B cell (primary cell): Measurements from ENCODE around the gene MYT1. TPM values are rescaled to one million over a fixed set of nuclear protein-coding genes. Genes with fewer than 3 reads are reported as not detected.

Experiments used
- ATAC-seq: fragments of 200-7000 bp; cut with Tn5 transposase; one replicate; pipeline ENCODE4 v1.10.0; 2021; ENCODE audit warnings: low read depth, mild to moderate bottlenecking, moderate number of reproducible peaks, moderate library complexity
- CTCF ChIA-PET: fragments of 350-600 bp; sonication (Branson Sonifier 250); formaldehyde crosslinking; loops from one replicate; lab custom pipeline; 2021; ENCODE audit warnings: antibody characterized with exemption, inconsistent platforms; lab: Charles Lee
- POLR2A ChIA-PET: fragments of 350-600 bp; sonication (Branson Sonifier 250); formaldehyde crosslinking; loops from one replicate; lab custom pipeline; 2021; ENCODE audit warnings: antibody characterized with exemption; lab: Charles Lee
- DNase-seq: peaks from one replicate; pipeline ENCODE4 v3.0.0; 2013
- H2AFZ ChIP-seq: 2 replicates; pipeline ENCODE4 v1.6.1; 2012; ENCODE audit warnings: mild to moderate bottlenecking, low read depth, low read length; ENCODE audit not compliant: insufficient read depth, poor library complexity, severe bottlenecking
- H3K27ac ChIP-seq, 2 donors: 1 replicate in 1 of 2; 2 replicates in 1 of 2; pipeline ENCODE4 v1.5.1; 2012 to 2013; ENCODE audit warnings: low read length in 2 of 2, mild to moderate bottlenecking in 2 of 2, moderate library complexity in 1 of 2
- H3K27me3 ChIP-seq, 4 experiments: fragments of 200-600 bp in 1 of 4; sonication (generic) in 1 of 4; replicated peaks in 1 of 4; 1 replicate in 2 of 4; 2 replicates in 2 of 4; pipeline versions ENCODE4 v1.6.1 to v1.7.0; 2013 to 2016; ENCODE audit warnings: low read length in 3 of 4, mild to moderate bottlenecking in 2 of 4, mixed read lengths in 1 of 4, moderate library complexity in 1 of 4; ENCODE audit not compliant: insufficient read depth in 4 of 4, control insufficient read depth in 3 of 4; ENCODE audit errors: control extremely low read depth in 1 of 4
- H3K36me3 ChIP-seq, 2 experiments: replicated peaks in 1 of 2; 1 replicate in 1 of 2; 2 replicates in 1 of 2; pipeline versions ENCODE4 v1.6.1 to v1.7.1; 2013; ENCODE audit warnings: low read length in 1 of 2; ENCODE audit not compliant: insufficient read depth in 2 of 2, control insufficient read depth in 1 of 2; ENCODE audit errors: control extremely low read depth in 1 of 2, extremely low read depth in 1 of 2
- H3K4me1 ChIP-seq, 2 donors: fragments of 200-600 bp in 1 of 2; sonication (generic) in 1 of 2; 1 replicate in 1 of 2; 2 replicates in 1 of 2; pipeline versions ENCODE4 v1.5.1 to v1.6.1; 2013 to 2017; ENCODE audit warnings: low read length in 2 of 2; ENCODE audit not compliant: control insufficient read depth in 2 of 2, insufficient read depth in 2 of 2
- H3K4me2 ChIP-seq: replicated peaks from 2 replicates; pipeline ENCODE3; 2012; ENCODE audit warnings: mild to moderate bottlenecking, low read depth, low read length; ENCODE audit not compliant: poor library complexity, severe bottlenecking
- H3K4me3 ChIP-seq, 5 experiments: fragments of 200-600 bp in 1 of 5; sonication (generic) in 1 of 5; 1 replicate in 3 of 5; 2 replicates in 2 of 5; pipeline versions ENCODE4 v1.5.1 to v1.7.0; 2011 to 2016; ENCODE audit warnings: low read length in 4 of 5, mild to moderate bottlenecking in 4 of 5, low read depth in 2 of 5, control low read depth in 1 of 5, moderate library complexity in 1 of 5; ENCODE audit not compliant: insufficient read depth in 1 of 5; ENCODE audit errors: control extremely low read depth in 1 of 5, extremely low read depth in 1 of 5
- H3K79me2 ChIP-seq: fragments of 200-600 bp; sonication (generic); one replicate; pipeline ENCODE4 v1.6.0; 2016; ENCODE audit warnings: low read length; ENCODE audit not compliant: control insufficient read depth, insufficient read depth
- H3K9ac ChIP-seq: fragments of 200-600 bp; sonication (generic); 2 replicates; pipeline ENCODE4 v1.6.1; 2017; ENCODE audit warnings: mild to moderate bottlenecking, low read length, moderate library complexity
- H3K9me3 ChIP-seq, 3 donors: one replicate each; pipeline versions ENCODE4 v1.6.1 to v1.7.1; 2013; ENCODE audit warnings: low read length in 2 of 3; ENCODE audit not compliant: control insufficient read depth in 2 of 3, insufficient read depth in 1 of 3; ENCODE audit errors: control extremely low read depth in 1 of 3
- H4K20me1 ChIP-seq: 2 replicates; pipeline ENCODE4 v1.6.0; 2012; ENCODE audit warnings: mild to moderate bottlenecking, low read length; ENCODE audit not compliant: insufficient read depth, control insufficient read depth, poor library complexity, severe bottlenecking
- H3K27ac Mint-ChIP-seq: one replicate; pipeline ENCODE4 v1.8.0; 2021; ENCODE audit warnings: mixed read lengths
- H3K27me3 Mint-ChIP-seq: one replicate; pipeline ENCODE4 v1.8.0; 2021; ENCODE audit warnings: mixed read lengths
- H3K4me1 Mint-ChIP-seq: one replicate; pipeline ENCODE4 v1.8.0; 2021; ENCODE audit warnings: mixed read lengths
- H3K4me3 Mint-ChIP-seq: one replicate; pipeline ENCODE4 v1.8.0; 2021; ENCODE audit warnings: mixed read lengths
- H3K9me3 Mint-ChIP-seq: one replicate; pipeline ENCODE4 v1.8.0; 2022; ENCODE audit warnings: mixed read lengths; ENCODE audit not compliant: insufficient read depth
- EZH2 ChIP-seq: IDR thresholded peaks from 2 replicates; pipeline ENCODE4 v1.6.1; 2012; ENCODE audit warnings: borderline replicate concordance, low read depth, mild to moderate bottlenecking, moderate library complexity, low read length; ENCODE audit not compliant: insufficient read depth, poor library complexity, severe bottlenecking
- WGBS: methylation state at CpG from one replicate; pipeline ENCODE4 v1.1.5; 2013; ENCODE audit warnings: missing lambda C conversion rate; ENCODE audit not compliant: insufficient coverage; 5-methylcytosine and 5-hydroxymethylcytosine counted together
- intact Hi-C: fragments of 100-400 bp; cut with micrococcal nuclease; formaldehyde crosslinking; loops from one replicate; pipeline ENCODE4 v1.10.0; 2022
- polyA plus RNA-seq: library from polyadenylated mRNA; depleted of rRNA; stranded (reverse); fragments of >200 nt; gene quantifications from 2 replicates; pipeline ENCODE4 v1.2.3, GENCODE V29; 2012
- total RNA-seq, 2 donors: library from RNA; stranded (reverse); fragments of 120-200 nt in 1 of 2; gene quantifications; 1 replicate in 1 of 2; 2 replicates in 1 of 2; pipeline versions ENCODE4 v1.2.3 to v1.2.4, GENCODE V29; 2013 to 2022
- TF ChIP-seq, protein P1 (sequence below): fragments of 200-600 bp; IDR thresholded peaks from one replicate; pipeline ENCODE4 v1.8.0; 2022; ENCODE audit warnings: antibody characterized with exemption, mild to moderate bottlenecking

Gene MYT1
- total and polyA plus RNA-seq, 2 donors (not counting 1 experiment from before 2014, with no cell fraction given): 0.49 to 42.2 TPM

DNA sequence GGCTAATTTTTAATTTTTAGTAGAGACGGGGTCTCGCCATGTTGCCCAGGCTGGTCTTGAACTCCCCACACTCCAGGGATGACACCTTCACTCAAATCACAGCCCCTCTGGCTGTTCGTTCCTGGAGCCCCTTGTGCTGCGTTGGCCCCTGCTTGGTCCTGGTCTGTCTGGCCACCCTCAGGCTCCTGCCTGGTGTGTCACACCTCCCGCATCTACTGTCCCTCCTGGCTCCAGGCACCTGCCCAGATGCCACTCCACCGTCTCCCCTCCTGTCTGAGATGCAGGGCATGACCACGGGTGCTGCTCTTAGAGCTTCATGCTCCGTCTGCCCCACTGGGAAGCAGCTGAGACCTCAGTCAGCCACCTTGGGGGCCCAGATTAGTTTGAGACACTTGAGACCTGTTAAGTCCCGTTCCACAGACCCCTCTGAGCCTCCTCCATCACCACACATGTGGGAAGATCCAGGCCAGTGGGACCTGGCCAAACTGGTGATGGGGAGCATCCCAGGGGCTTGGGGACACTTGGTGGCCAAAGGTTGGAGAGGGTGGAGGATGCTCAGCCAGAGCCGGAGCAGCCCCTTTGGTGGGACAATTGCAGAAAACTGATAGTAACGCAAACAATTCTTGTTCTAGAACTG is 35.0 kb upstream of the MYT1 start:
- Histone ChIP-seq H3K4me1 (no peaks in the 10 kb centered on the region), H4K20me1 (no peaks in the 10 kb centered on the region), H3K9ac (no peak overlapping the region), H3K4me3 (no peak overlapping the region), H3K27ac (no peak overlapping the region), H3K79me2 (no peaks in the 10 kb centered on the region), H3K9me3 (no peaks in the 10 kb centered on the region), H3K4me2 (no peak overlapping the region), H2AFZ (no peak overlapping the region), H3K36me3 (no peaks in the 10 kb centered on the region), H3K27me3 (peaks cover 0 to 6% (median 2%) of the 10 kb centered on the region in 4 experiments)
- no peaks in the 10 kb centered on the region for H3K9me3 Mint-ChIP-seq
- no peak overlapping the region for H3K27ac Mint-ChIP-seq
- TF ChIP-seq, protein P1, sequence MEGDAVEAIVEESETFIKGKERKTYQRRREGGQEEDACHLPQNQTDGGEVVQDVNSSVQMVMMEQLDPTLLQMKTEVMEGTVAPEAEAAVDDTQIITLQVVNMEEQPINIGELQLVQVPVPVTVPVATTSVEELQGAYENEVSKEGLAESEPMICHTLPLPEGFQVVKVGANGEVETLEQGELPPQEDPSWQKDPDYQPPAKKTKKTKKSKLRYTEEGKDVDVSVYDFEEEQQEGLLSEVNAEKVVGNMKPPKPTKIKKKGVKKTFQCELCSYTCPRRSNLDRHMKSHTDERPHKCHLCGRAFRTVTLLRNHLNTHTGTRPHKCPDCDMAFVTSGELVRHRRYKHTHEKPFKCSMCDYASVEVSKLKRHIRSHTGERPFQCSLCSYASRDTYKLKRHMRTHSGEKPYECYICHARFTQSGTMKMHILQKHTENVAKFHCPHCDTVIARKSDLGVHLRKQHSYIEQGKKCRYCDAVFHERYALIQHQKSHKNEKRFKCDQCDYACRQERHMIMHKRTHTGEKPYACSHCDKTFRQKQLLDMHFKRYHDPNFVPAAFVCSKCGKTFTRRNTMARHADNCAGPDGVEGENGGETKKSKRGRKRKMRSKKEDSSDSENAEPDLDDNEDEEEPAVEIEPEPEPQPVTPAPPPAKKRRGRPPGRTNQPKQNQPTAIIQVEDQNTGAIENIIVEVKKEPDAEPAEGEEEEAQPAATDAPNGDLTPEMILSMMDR: no peak
- no peak for TF ChIP-seq EZH2
- intact Hi-C loops: no loop called here
- ATAC-seq: no peak
- WGBS: 87% methylated on average over 10 of the region's 11 CpGs
- ChIA-PET POLR2A (no interaction called here), CTCF (no interaction called here)
- DNase-seq: no peak
- peaks cover 12% of the 10 kb centered on the region for H3K27me3 Mint-ChIP-seq
- H3K4me3 Mint-ChIP-seq: no peak overlapping the region
- no peaks in the 10 kb centered on the region for H3K4me1 Mint-ChIP-seq

DNA sequence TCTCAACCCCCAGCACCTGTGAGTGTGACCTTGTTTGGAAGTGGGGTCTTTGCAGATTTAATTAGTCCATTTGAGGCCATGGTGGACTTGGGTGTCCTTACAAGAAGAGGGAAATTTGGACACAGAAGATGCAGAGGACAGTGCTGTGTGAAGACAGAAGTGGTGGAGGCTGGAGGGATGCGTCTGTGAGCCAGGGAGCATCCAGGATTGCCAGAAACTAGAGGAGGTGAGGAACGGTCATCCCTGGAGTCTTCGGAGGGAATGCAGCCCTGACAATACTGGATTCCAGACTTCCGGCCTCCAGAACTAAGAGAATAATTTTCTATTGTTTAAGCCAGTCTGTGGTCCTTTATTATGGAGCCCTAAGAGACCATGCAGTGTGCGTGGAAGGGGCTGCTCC is 34.0 kb upstream of the MYT1 start:
- Histone ChIP-seq H3K4me3 (no peak overlapping the region), H3K79me2 (no peaks in the 10 kb centered on the region), H3K9me3 (no peaks in the 10 kb centered on the region), H3K4me1 (no peaks in the 10 kb centered on the region), H3K36me3 (no peaks in the 10 kb centered on the region), H3K4me2 (no peak overlapping the region), H3K27ac (no peak overlapping the region), H3K27me3 (peaks cover 0 to 6% (median 1%) of the 10 kb centered on the region in 4 experiments), H2AFZ (no peak overlapping the region), H4K20me1 (no peaks in the 10 kb centered on the region), H3K9ac (no peak overlapping the region)
- Mint-ChIP-seq H3K9me3 (no peaks in the 10 kb centered on the region), H3K27me3 (peaks cover 12% of the 10 kb centered on the region), H3K27ac (no peak overlapping the region), H3K4me3 (no peak overlapping the region), H3K4me1 (no peaks in the 10 kb centered on the region)
- intact Hi-C loops: no loop called here
- no peak for DNase-seq
- no peak for ATAC-seq
- ChIA-PET POLR2A (no interaction called here), CTCF (no interaction called here)
- no peak for TF ChIP-seq EZH2
- TF ChIP-seq, protein P1: no peak
- 74% methylated on average over 5 of the region's 5 CpGs for WGBS
